GM21717 (cell line): ENCODE data around the gene PHRF1.

Experiments
- ATAC-seq: cut with Tn5 transposase; IDR thresholded peaks from one replicate; pipeline ENCODE4 v1.9.1; 2021; ENCODE audit warnings: mild to moderate bottlenecking, moderate library complexity; ENCODE audit not compliant: unreplicated experiment

The PHRF1 gene

DNA sequence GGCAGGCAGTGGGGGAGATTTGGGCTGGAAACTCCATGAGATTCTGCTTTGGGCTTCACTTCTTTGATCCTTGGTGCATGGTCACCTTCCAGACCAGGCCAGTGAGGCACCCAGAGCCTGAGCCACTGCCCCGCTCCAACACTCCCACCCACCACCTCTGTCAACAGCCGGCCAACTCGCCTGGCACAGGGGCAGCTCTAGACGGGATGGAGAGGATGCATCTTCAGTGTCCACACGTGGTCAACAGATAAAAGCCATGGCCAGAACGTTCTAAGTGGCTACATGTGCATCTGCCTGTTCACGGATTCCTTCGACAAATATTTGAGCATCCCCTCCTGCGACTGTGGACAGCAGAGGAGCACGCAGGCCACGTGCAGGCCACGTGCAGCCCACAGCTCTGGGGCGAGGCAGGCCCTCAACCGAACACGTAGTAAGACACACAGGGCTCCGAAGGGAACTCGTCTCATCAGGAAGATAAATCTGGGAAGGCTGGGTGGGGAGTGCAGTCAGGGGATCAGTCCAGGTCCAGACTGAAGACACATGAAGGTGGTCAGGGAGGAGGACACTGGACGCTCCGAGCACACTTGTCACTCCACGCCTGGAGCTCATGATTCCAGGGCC lies 37.7 kb upstream of the PHRF1 start:
- no peak for ATAC-seq

DNA sequence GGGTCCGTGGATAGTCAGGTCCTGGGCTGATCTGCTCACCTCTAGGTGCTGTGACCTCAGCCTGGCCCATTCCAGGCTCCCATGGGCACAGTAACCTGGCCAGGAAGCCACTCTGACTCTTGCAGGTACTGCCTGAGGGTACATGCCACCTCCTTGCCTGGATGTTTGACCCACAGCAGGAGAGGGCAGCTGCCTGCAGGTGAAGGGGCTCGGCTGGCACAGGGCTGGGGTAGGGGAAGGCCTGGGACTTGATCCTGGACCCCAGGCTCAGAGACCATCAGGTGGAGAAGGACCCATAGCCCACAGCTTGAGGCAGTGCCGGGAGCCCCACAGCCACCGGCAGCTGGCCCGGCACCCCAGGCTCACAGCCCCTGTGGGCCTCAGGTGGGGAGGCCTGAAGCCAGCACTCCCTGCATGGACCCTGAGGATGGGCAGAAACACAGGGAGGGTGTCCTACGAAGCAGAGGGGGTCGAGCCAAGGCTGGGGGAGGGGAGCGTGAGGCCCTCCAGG lies 36.2 kb upstream of the PHRF1 start:
- ATAC-seq, result no peak

GRCh38 chr11:540583-541432 lies 35.5 kb upstream of the PHRF1 start:
- ATAC-seq, result no peak

GRCh38 chr11:541433-541885 lies 34.8 kb upstream of the PHRF1 start:
- ATAC-seq, result no peak

GRCh38 chr11:544817-545166 lies 31.5 kb upstream of the PHRF1 start:
- ATAC-seq, result no peak

DNA sequence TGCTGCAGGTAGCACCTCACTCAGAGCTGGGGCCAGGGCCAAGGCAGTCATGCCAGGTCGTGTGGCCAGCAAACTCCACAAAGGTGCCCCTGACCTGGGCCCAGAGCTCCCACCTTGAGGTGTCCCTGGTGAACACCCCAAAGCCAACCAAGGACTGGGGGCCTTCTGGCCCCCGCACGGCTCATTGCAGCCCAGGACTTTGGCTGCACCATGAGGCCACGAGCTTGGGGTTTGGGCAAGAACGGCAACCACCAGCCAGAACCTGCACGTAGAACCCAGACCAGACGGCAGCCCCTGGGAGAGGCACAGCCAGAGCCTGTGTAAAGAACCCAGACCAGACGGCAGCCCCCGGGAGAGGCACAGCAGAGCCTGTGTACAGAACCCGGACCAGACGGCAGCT lies 31.1 kb upstream of the PHRF1 start:
- no peak for ATAC-seq

- no peak for ATAC-seq
These were observed 27.3 kb upstream of the PHRF1 start for GRCh38 chr11:548700-549603.

GRCh38 chr11:550021-550745 lies 26.1 kb upstream of the PHRF1 start:
- ATAC-seq, result no peak

DNA sequence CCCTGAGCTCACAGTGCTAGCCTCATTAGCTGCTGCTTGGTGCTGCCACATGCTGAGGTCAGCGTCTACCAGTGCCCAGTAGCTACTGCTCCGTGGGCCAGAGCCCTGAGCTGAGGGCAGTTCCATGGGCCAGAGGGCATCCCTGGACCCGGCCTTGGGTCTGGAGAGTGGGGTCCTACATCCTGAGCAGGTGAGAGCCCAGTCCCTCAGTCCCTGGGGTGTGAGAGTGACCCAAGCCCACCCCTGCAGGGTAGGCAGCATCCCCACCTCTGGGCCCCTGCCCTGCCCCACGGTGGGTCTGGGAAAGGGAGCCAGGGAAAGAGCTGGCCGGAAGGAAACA lies 25.6 kb upstream of the PHRF1 start:
- no peak for ATAC-seq

- ATAC-seq, result no peak
These were observed 25.1 kb upstream of the PHRF1 start for GRCh38 chr11:551131-551530.

GRCh38 chr11:551596-551995 lies 24.7 kb upstream of the PHRF1 start:
- ATAC-seq, result no peak

GRCh38 chr11:553083-553987 lies 22.9 kb upstream of the PHRF1 start:
- no peak for ATAC-seq

DNA sequence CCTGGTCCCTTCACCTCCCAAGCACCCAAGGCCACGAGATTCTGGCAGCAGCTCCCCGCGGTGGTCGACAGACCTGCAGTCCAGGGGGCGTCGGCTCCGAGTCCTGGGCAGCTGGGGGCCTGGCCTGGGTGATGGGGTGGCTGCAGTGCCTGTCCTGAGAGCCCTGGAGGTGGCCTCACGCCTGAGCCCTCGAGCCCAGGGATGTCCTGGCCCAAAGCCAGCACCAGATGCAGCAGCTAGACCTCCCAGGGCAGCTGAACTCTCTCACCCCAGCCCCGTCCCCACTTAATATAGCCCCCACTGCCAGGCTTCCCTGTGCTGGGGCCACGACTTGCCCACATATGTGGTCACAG lies 22.3 kb upstream of the PHRF1 start:
- no peak for ATAC-seq

DNA sequence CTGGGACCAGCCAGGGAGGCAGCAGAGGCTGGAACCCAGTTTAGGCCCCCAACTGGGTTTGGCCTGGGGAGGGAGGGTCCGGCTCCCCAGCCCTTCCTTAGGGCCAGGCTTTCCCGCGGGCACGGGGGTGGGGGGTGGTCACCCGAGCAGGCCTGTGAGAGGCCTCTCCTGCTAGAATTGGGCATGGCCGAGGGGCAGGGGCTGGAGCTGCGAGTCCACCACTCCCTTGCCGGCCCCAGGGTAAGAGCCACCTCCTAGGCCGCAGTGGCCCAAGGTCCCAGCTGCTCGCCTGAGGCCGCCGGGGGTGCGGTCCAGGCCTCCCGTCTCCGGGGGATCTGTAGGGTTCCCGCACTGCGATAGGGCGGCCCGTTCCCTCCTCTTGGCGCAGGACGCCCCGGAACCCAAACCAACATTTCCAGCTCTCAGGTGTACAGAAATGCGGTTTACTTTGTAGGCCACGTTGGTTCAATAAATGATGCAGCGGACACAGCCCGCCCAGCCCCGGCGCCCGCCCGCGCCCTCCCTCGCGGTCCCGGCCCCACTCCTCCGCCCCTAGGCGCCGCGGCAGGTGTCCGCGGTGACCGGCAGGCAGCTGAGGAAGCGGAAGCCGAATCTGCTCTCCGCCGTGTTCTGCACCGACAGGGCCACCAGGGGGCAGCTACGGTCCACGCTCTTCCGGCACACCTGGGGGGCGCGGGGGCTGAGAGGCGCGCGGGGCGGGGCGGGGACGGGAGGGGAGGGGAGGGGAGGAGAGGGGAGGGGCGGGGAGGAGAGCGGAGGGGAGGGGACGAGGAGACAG lies 21.6 kb upstream of the PHRF1 start:
- ATAC-seq, result no peak

- ATAC-seq, result no peak
These were observed 21.0 kb upstream of the PHRF1 start for GRCh38 chr11:555227-555779.

DNA sequence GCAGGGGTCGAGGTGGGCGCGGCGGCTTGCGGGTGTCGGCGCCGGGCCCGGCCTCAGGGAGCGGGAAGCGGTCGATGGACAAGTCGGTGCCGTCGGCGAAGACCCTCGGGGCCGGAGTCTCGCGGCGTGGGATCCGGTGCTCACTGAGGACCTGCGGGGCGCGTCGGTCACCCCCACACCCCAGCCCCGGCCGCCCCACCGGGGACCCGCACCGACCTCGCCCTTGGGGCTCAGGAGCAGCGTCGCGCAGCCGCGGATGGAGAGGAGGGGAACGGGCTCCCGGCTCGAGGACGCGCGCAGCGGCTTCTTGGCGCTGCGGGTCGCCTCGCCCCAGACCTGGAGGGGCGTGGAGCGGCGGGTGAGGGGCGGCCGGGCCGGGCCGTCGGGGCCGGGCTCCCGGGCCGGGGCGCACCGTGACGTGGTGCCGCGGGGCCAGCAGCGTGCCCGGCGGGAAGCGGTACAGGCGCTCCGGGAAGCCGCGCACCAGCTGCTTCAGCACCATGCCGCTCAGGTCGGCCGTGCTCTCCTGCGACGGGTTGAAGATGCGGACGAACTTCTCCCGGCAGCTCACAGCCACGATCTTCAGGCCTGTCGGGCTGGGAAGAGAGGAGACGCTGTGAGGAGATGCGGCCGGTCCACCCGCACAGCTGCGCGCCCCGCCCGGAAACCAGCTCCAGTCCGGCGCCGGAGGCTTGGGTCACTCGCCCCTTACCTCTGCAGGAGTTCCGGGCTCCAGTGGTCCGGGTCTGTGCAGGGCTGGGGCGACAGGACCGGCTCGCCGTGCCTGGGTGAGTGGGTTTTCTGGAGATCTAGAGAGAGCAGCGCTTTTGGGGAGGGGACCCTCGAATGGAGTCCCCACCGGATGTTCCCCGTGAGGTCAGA lies 20.2 kb upstream of the PHRF1 start:
- no peak for ATAC-seq

GRCh38 chr11:556662-557256 lies 19.5 kb upstream of the PHRF1 start:
- ATAC-seq, result no peak
